Colonic mucosa (tissue), 4 donors: Measurements from ENCODE around the gene TMEM88. TPM values are rescaled to one million over a fixed set of nuclear protein-coding genes. Genes with fewer than 3 reads are reported as not detected.
A peak's percentile ranks its signal among the peaks of the same experiment; 100 is the strongest.

Experiments used
- DNase-seq: peaks from one replicate; pipeline ENCODE4 v3.0.0-alpha.2; 2020
- H3K27ac ChIP-seq: fragments of 200-600 bp; one replicate; pipeline ENCODE4 v1.8.0; 2021
- H3K27me3 ChIP-seq: fragments of 200-600 bp; one replicate; pipeline ENCODE4 v1.8.0; 2021
- H3K36me3 ChIP-seq: fragments of 200-600 bp; one replicate; pipeline ENCODE4 v1.8.0; 2021
- H3K4me1 ChIP-seq: fragments of 200-600 bp; one replicate; pipeline ENCODE4 v1.8.0; 2021; ENCODE audit warnings: mild to moderate bottlenecking
- H3K4me3 ChIP-seq: fragments of 200-600 bp; one replicate; pipeline ENCODE4 v1.8.0; 2021
- H3K9ac ChIP-seq, 2 donors: one replicate each; pipeline ENCODE4 v1.7.0; 2013; ENCODE audit warnings: control low read depth in 2 of 2, low read depth in 2 of 2, low read length in 2 of 2
- H3K9me3 ChIP-seq: fragments of 200-600 bp; one replicate; pipeline ENCODE4 v1.8.0; 2021
- intact Hi-C: fragments of 100-400 bp; cut with DNase I; formaldehyde crosslinking; loops from one replicate; pipeline ENCODE4 v1.14.1; 2022
- total RNA-seq, 2 donors: library from RNA; stranded (reverse); fragmentation: NEBNext Ultra II Directional in 1 of 2; extraction: Animal tissue kit (Norgen Biotek cat#: 25700) in 1 of 2; gene quantifications; one replicate each; pipeline ENCODE4 v1.2.1, GENCODE V29; 2021
- TF ChIP-seq, protein P1 (sequence below): fragments of 200-600 bp; IDR thresholded peaks from one replicate; pipeline ENCODE4 v1.8.0; 2022; ENCODE audit warnings: antibody characterized with exemption, mild to moderate bottlenecking
- donor health status: healthy.
- donor health status: DM: no; HTN: no; CAD: no.
- donor health status: DM: no; HTN: no; CAD: no.

TMEM88 gene
- total RNA-seq, 2 donors from 2014 or later = 2.5 to 2.7 TPM

DNA sequence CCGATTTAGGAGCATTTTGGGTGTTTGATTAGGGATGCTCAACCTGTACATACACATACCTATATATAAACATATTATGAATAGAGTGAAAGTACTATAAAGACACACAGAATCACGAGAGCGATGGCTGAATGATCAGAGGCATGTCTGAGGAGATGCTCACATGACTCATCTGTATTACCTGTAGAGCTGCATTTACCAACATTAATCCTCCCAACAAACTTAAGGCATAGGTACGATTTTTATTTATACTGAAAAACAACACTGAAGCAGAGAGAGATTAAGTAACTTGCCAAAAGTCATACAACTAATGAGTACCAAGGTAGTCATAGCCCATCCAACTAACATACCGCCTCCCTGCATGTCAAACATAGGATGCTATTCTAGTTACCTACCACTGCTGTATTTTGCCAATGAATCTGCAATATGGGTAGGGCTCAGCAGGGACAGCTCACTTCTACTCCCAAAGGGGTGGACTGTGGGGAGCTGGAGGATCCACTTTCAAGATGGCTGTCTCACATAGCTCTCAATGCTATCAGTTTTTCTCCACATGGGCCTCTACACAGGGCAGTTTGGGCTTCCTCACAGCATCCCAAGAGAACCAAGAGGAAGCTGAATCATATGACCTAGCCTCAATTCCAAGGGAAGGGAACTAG, 10.3 kb downstream of the TMEM88 start:
- H3K9ac ChIP-seq = no peak overlapping the region
- intact Hi-C loops = loop anchor here (2.0 kb wide), 1 partner anchor 26 kb away; no protein-coding TSS in a partner anchor
- no peak for DNase-seq
- H3K4me3 ChIP-seq = no peak overlapping the region
- TF ChIP-seq, protein P1, sequence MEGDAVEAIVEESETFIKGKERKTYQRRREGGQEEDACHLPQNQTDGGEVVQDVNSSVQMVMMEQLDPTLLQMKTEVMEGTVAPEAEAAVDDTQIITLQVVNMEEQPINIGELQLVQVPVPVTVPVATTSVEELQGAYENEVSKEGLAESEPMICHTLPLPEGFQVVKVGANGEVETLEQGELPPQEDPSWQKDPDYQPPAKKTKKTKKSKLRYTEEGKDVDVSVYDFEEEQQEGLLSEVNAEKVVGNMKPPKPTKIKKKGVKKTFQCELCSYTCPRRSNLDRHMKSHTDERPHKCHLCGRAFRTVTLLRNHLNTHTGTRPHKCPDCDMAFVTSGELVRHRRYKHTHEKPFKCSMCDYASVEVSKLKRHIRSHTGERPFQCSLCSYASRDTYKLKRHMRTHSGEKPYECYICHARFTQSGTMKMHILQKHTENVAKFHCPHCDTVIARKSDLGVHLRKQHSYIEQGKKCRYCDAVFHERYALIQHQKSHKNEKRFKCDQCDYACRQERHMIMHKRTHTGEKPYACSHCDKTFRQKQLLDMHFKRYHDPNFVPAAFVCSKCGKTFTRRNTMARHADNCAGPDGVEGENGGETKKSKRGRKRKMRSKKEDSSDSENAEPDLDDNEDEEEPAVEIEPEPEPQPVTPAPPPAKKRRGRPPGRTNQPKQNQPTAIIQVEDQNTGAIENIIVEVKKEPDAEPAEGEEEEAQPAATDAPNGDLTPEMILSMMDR = no peak
- no peaks in the 10 kb centered on the region for H3K4me1 ChIP-seq
- H3K36me3 ChIP-seq = no peaks in the 10 kb centered on the region
- H3K9me3 ChIP-seq = no peaks in the 10 kb centered on the region
- H3K27me3 ChIP-seq = no peaks in the 10 kb centered on the region
- H3K27ac ChIP-seq = no peak overlapping the region

DNA sequence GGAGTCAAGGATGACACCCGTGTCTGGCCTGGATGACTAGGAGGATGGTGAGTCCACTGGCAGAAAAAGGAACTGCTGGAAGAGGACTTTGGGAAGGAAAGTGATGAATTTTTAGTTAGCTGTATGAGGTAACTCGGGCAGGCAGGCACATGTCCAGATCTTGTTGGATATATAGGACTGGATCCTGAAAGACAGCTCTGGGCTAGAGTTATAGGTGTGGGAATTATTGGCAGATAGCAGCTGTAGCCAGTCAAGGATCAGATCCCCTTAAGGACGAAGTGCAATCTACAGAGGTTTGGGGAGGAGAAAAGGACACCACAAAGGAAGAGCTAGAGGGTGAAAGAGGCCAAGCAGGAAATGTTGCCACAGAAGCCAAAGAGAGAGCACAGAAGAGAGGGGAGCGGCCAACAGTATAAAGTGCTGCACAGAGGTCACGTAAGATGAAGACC, 13.0 kb downstream of the TMEM88 start:
- TF ChIP-seq, protein P1 = no peak
- no peaks in the 10 kb centered on the region for H3K27me3 ChIP-seq
- DNase-seq = no peak
- intact Hi-C loops = no loop called here
- H3K9ac ChIP-seq = peak overlapping the region; percentile 2 to 9
- no peaks in the 10 kb centered on the region for H3K4me1 ChIP-seq
- no peaks in the 10 kb centered on the region for H3K9me3 ChIP-seq
- H3K36me3 ChIP-seq = no peaks in the 10 kb centered on the region
- no peak overlapping the region for H3K27ac ChIP-seq
- H3K4me3 ChIP-seq = no peak overlapping the region

DNA sequence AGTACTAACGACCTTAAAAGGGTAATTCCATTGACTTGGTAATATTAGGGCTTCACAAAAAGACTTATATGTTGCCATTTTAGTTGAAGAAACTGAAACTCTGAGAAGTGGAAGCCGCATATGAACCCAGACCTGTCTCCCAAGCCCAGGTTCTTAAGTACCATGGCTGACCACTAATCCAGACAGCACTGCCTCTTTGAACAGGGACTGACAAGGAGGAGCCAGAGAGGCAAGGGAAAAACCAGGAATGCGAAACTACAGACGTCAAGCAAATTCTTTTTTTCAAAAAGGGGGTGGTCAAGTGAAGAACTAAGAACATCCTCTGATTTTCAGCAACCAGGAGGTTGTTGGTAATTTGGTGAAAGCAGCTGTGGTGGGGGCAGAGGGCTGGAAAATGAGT, 18.2 kb downstream of the TMEM88 start:
- TF ChIP-seq, protein P1 = no peak
- H3K27me3 ChIP-seq = no peaks in the 10 kb centered on the region
- H3K4me3 ChIP-seq = no peak overlapping the region
- no peak overlapping the region for H3K27ac ChIP-seq
- no peaks in the 10 kb centered on the region for H3K9me3 ChIP-seq
- intact Hi-C loops = loop anchor here (5.0 kb wide), 1 partner anchor 174 kb away; no protein-coding TSS in a partner anchor
- no peaks in the 10 kb centered on the region for H3K4me1 ChIP-seq
- no peak overlapping the region for H3K9ac ChIP-seq
- no peaks in the 10 kb centered on the region for H3K36me3 ChIP-seq
- DNase-seq = no peak

GRCh38 chr17:7875804-7876370, 21.0 kb downstream of the TMEM88 start:
- intact Hi-C loops = no loop called here
- H3K4me3 ChIP-seq = no peak overlapping the region
- H3K4me1 ChIP-seq = no peaks in the 10 kb centered on the region
- H3K27me3 ChIP-seq = no peaks in the 10 kb centered on the region
- no peak overlapping the region for H3K27ac ChIP-seq
- H3K9me3 ChIP-seq = no peaks in the 10 kb centered on the region
- TF ChIP-seq, protein P1 = no peak
- no peak for DNase-seq
- no peak overlapping the region for H3K9ac ChIP-seq
- no peaks in the 10 kb centered on the region for H3K36me3 ChIP-seq

DNA sequence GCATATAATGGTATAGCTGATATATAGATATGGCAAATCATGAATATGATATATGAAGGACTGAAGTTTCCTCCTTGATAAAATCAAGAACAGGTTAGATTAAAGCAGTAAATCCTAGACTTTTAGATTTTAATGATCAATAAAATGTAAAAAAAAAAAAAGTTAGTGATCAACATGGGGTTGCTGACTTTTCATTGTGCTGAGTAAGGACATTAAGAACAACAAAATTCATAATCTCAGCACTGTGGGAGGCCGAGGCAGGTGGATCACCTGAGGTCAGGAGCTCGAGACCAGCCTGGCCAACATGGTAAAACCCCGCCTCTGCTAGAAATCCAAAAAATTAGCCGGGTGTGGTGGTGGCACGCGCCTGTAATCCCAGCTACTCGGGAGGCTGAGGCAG, 23.4 kb downstream of the TMEM88 start:
- intact Hi-C loops = no loop called here
- no peaks in the 10 kb centered on the region for H3K9me3 ChIP-seq
- no peaks in the 10 kb centered on the region for H3K27me3 ChIP-seq
- H3K36me3 ChIP-seq = no peaks in the 10 kb centered on the region
- no peak overlapping the region for H3K27ac ChIP-seq
- H3K9ac ChIP-seq = no peak overlapping the region
- no peak for DNase-seq
- TF ChIP-seq, protein P1 = no peak
- H3K4me3 ChIP-seq = no peak overlapping the region
- H3K4me1 ChIP-seq = no peaks in the 10 kb centered on the region
